Measurements from ENCODE around the gene TGFBI.

DNA sequence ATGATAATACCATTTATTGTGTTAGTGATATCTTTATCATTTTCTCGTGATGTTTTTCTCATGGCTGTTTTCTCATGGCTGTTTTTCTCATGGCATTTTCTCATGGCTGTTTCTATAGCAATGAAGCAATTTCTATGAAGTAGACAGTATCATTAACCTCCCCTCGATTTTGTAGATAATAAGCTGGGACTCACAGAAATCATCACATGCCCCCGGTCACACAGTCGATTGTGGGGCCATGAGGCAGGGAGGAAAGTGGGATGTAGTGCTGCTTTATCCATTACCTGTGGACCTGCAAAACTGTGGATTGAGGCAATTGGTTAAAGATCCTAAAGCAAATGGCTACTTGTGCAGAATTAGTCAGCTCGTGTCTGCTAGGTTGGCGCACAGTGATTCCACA is 47.3 kb downstream of the TGFBI start:
- no peak for TF ChIP-seq POLR2A (IDR thresholded peaks at IDR 0.05)
- TF ChIP-seq, protein P1, sequence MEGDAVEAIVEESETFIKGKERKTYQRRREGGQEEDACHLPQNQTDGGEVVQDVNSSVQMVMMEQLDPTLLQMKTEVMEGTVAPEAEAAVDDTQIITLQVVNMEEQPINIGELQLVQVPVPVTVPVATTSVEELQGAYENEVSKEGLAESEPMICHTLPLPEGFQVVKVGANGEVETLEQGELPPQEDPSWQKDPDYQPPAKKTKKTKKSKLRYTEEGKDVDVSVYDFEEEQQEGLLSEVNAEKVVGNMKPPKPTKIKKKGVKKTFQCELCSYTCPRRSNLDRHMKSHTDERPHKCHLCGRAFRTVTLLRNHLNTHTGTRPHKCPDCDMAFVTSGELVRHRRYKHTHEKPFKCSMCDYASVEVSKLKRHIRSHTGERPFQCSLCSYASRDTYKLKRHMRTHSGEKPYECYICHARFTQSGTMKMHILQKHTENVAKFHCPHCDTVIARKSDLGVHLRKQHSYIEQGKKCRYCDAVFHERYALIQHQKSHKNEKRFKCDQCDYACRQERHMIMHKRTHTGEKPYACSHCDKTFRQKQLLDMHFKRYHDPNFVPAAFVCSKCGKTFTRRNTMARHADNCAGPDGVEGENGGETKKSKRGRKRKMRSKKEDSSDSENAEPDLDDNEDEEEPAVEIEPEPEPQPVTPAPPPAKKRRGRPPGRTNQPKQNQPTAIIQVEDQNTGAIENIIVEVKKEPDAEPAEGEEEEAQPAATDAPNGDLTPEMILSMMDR (IDR thresholded peaks at IDR 0.05): no peak

Data from thyroid gland (tissue), 4 donors.